ENCODE data around the gene PIK3C2G.
A peak's percentile ranks its signal among the peaks of the same experiment; 100 is the strongest.

PIK3C2G gene

GRCh38 chr12:18415227-18415626, 153.9 kb downstream of the PIK3C2G start:
- Histone ChIP-seq H2BK15ac (replicated peaks; ENCODE audit: low read depth) (no peak overlapping the region), H3K9ac (ENCODE audit: low read length) (no peak overlapping the region), H3K4me3 (ENCODE audit: low read length) (no peak overlapping the region), H3K4me1 (ENCODE audit: control insufficient read depth, low read depth, low read length) (no peaks in the 10 kb centered on the region), H2BK120ac (ENCODE audit: low read depth, low read length) (no peak overlapping the region), H3K79me2 (ENCODE audit: control insufficient read depth, insufficient read depth, low read length) (no peaks in the 10 kb centered on the region), H3K79me1 (ENCODE audit: low read length) (no peaks in the 10 kb centered on the region), H4K8ac (ENCODE audit: low read depth, low read length) (no peak overlapping the region), H3K18ac (ENCODE audit: low read length) (no peak overlapping the region), H3K27me3 (ENCODE audit: insufficient read depth, low read length, poor library complexity) (no peaks in the 10 kb centered on the region), H3K4ac (ENCODE audit: low read depth, low read length) (no peak overlapping the region), H3K4me2 (ENCODE audit: low read length) (no peak overlapping the region), H3K23ac (ENCODE audit: low read length) (no peak overlapping the region), H2AK5ac (ENCODE audit: low read length) (no peak overlapping the region), H3K56ac (ENCODE audit: low read length) (no peak overlapping the region), H2BK5ac (ENCODE audit: low read length) (no peak overlapping the region), H3K27ac (ENCODE audit: low read depth, low read length) (no peak overlapping the region), H4K5ac (ENCODE audit: low read length) (no peak overlapping the region), H3K36me3 (ENCODE audit: control insufficient read depth, insufficient read depth, low read length) (no peaks in the 10 kb centered on the region)
- WGBS (ENCODE audit: extremely low coverage, insufficient coverage, low lambda C conversion rate): no CpG with 5 or more reads among the region's 4 CpGs
- peak; percentile 6 for DNase-seq

GRCh38 chr12:18416412-18416811, 155.1 kb downstream of the PIK3C2G start:
- no peak for DNase-seq
- no peak overlapping the region for H3K4me2 ChIP-seq (ENCODE audit: low read length)
- H3K4me3 ChIP-seq (ENCODE audit: low read length): no peak overlapping the region
- H2BK120ac ChIP-seq (ENCODE audit: low read depth, low read length): no peak overlapping the region
- no peak overlapping the region for H2BK15ac ChIP-seq (replicated peaks; ENCODE audit: low read depth)
- no peak overlapping the region for H3K9ac ChIP-seq (ENCODE audit: low read length)
- no peak overlapping the region for H2AK5ac ChIP-seq (ENCODE audit: low read length)
- H3K18ac ChIP-seq (ENCODE audit: low read length): no peak overlapping the region
- no peak overlapping the region for H3K4ac ChIP-seq (ENCODE audit: low read depth, low read length)
- H3K79me1 ChIP-seq (ENCODE audit: low read length): no peaks in the 10 kb centered on the region
- H3K36me3 ChIP-seq (ENCODE audit: control insufficient read depth, insufficient read depth, low read length): no peaks in the 10 kb centered on the region
- H3K23ac ChIP-seq (ENCODE audit: low read length): no peak overlapping the region
- no peak overlapping the region for H3K27ac ChIP-seq (ENCODE audit: low read depth, low read length)
- no peak overlapping the region for H3K56ac ChIP-seq (ENCODE audit: low read length)
- no peak overlapping the region for H4K8ac ChIP-seq (ENCODE audit: low read depth, low read length)
- H3K4me1 ChIP-seq (ENCODE audit: control insufficient read depth, low read depth, low read length): no peaks in the 10 kb centered on the region
- H3K27me3 ChIP-seq (ENCODE audit: insufficient read depth, low read length, poor library complexity): no peaks in the 10 kb centered on the region
- H4K5ac ChIP-seq (ENCODE audit: low read length): no peak overlapping the region
- H3K79me2 ChIP-seq (ENCODE audit: control insufficient read depth, insufficient read depth, low read length): no peaks in the 10 kb centered on the region
- WGBS (ENCODE audit: extremely low coverage, insufficient coverage, low lambda C conversion rate): no CpG with 5 or more reads among the region's 2 CpGs
- no peak overlapping the region for H2BK5ac ChIP-seq (ENCODE audit: low read length)

- H3K4ac ChIP-seq (ENCODE audit: low read depth, low read length): no peak overlapping the region
- H3K23ac ChIP-seq (ENCODE audit: low read length): no peak overlapping the region
- no peak overlapping the region for H3K4me2 ChIP-seq (ENCODE audit: low read length)
- H2BK5ac ChIP-seq (ENCODE audit: low read length): no peak overlapping the region
- no peak overlapping the region for H2BK15ac ChIP-seq (replicated peaks; ENCODE audit: low read depth)
- no peak overlapping the region for H3K27ac ChIP-seq (ENCODE audit: low read depth, low read length)
- no peak overlapping the region for H4K8ac ChIP-seq (ENCODE audit: low read depth, low read length)
- no peak overlapping the region for H3K9ac ChIP-seq (ENCODE audit: low read length)
- H3K56ac ChIP-seq (ENCODE audit: low read length): no peak overlapping the region
- no peaks in the 10 kb centered on the region for H3K36me3 ChIP-seq (ENCODE audit: control insufficient read depth, insufficient read depth, low read length)
- no peaks in the 10 kb centered on the region for H3K4me1 ChIP-seq (ENCODE audit: control insufficient read depth, low read depth, low read length)
- no peaks in the 10 kb centered on the region for H3K27me3 ChIP-seq (ENCODE audit: insufficient read depth, low read length, poor library complexity)
- no peaks in the 10 kb centered on the region for H3K79me2 ChIP-seq (ENCODE audit: control insufficient read depth, insufficient read depth, low read length)
- no peak overlapping the region for H2BK120ac ChIP-seq (ENCODE audit: low read depth, low read length)
- no peak overlapping the region for H2AK5ac ChIP-seq (ENCODE audit: low read length)
- no peak overlapping the region for H3K18ac ChIP-seq (ENCODE audit: low read length)
- H3K79me1 ChIP-seq (ENCODE audit: low read length): no peaks in the 10 kb centered on the region
- WGBS (ENCODE audit: extremely low coverage, insufficient coverage, low lambda C conversion rate): no CpG with 5 or more reads among the region's 4 CpGs
- no peak for DNase-seq
- no peak overlapping the region for H4K5ac ChIP-seq (ENCODE audit: low read length)
- no peak overlapping the region for H3K4me3 ChIP-seq (ENCODE audit: low read length)
Observed at GRCh38 chr12:18419311-18419710, 158.0 kb downstream of the PIK3C2G start.

- Histone ChIP-seq H2AK5ac (ENCODE audit: low read length) (no peak overlapping the region), H2BK120ac (ENCODE audit: low read depth, low read length) (no peak overlapping the region), H3K79me1 (ENCODE audit: low read length) (no peaks in the 10 kb centered on the region), H4K8ac (ENCODE audit: low read depth, low read length) (no peak overlapping the region), H3K36me3 (ENCODE audit: control insufficient read depth, insufficient read depth, low read length) (no peaks in the 10 kb centered on the region), H3K4me3 (ENCODE audit: low read length) (no peak overlapping the region), H3K27me3 (ENCODE audit: insufficient read depth, low read length, poor library complexity) (no peaks in the 10 kb centered on the region), H3K56ac (ENCODE audit: low read length) (no peak overlapping the region), H3K18ac (ENCODE audit: low read length) (no peak overlapping the region), H3K4ac (ENCODE audit: low read depth, low read length) (no peak overlapping the region), H3K23ac (ENCODE audit: low read length) (no peak overlapping the region), H3K4me2 (ENCODE audit: low read length) (no peak overlapping the region), H3K27ac (ENCODE audit: low read depth, low read length) (no peak overlapping the region), H4K5ac (ENCODE audit: low read length) (no peak overlapping the region), H2BK5ac (ENCODE audit: low read length) (no peak overlapping the region), H3K79me2 (ENCODE audit: control insufficient read depth, insufficient read depth, low read length) (no peaks in the 10 kb centered on the region), H3K9ac (ENCODE audit: low read length) (no peak overlapping the region), H2BK15ac (replicated peaks; ENCODE audit: low read depth) (no peak overlapping the region), H3K4me1 (ENCODE audit: control insufficient read depth, low read depth, low read length) (no peaks in the 10 kb centered on the region)
- no peak for DNase-seq
- whole genome bisulfite sequencing (ENCODE audit: extremely low coverage, insufficient coverage, low lambda C conversion rate): no CpG with 5 or more reads among the region's 3 CpGs
Observed at GRCh38 chr12:18421867-18422266, 160.5 kb downstream of the PIK3C2G start.

DNA sequence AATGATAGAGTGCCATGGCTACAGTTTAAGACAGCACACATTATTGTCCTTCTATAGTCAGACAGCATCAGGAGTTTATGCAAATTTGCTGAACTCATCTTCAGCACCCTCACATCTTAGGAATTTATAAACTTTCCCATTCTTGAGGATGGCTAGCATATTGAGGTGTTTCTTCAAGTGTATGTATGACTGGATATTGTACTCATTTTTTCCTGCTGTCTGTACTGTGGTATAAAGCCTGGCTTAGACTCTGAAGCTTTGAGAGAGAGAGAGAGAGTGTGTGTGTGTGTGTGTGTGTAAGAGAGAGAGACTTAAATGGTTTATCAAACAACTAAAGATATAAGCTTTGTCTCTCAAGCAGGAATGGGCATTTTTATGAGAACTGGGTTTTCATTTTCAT, 161.6 kb downstream of the PIK3C2G start:
- Histone ChIP-seq H4K5ac (ENCODE audit: low read length) (no peak overlapping the region), H4K8ac (ENCODE audit: low read depth, low read length) (no peak overlapping the region), H3K56ac (ENCODE audit: low read length) (no peak overlapping the region), H2BK15ac (replicated peaks; ENCODE audit: low read depth) (no peak overlapping the region), H2BK120ac (ENCODE audit: low read depth, low read length) (no peak overlapping the region), H3K23ac (ENCODE audit: low read length) (no peak overlapping the region), H3K27ac (ENCODE audit: low read depth, low read length) (no peak overlapping the region), H3K27me3 (ENCODE audit: insufficient read depth, low read length, poor library complexity) (no peaks in the 10 kb centered on the region), H3K18ac (ENCODE audit: low read length) (no peak overlapping the region), H3K36me3 (ENCODE audit: control insufficient read depth, insufficient read depth, low read length) (no peaks in the 10 kb centered on the region), H3K4ac (ENCODE audit: low read depth, low read length) (no peak overlapping the region), H2AK5ac (ENCODE audit: low read length) (no peak overlapping the region), H3K79me1 (ENCODE audit: low read length) (no peaks in the 10 kb centered on the region), H3K9ac (ENCODE audit: low read length) (no peak overlapping the region), H2BK5ac (ENCODE audit: low read length) (no peak overlapping the region), H3K79me2 (ENCODE audit: control insufficient read depth, insufficient read depth, low read length) (no peaks in the 10 kb centered on the region), H3K4me2 (ENCODE audit: low read length) (no peak overlapping the region), H3K4me1 (ENCODE audit: control insufficient read depth, low read depth, low read length) (no peaks in the 10 kb centered on the region), H3K4me3 (ENCODE audit: low read length) (no peak overlapping the region)
- DNase-seq: no peak

- no peaks in the 10 kb centered on the region for H3K27me3 ChIP-seq (ENCODE audit: insufficient read depth, low read length, poor library complexity)
- no peak overlapping the region for H3K23ac ChIP-seq (ENCODE audit: low read length)
- H4K5ac ChIP-seq (ENCODE audit: low read length): no peak overlapping the region
- no CpG with 5 or more reads among the region's 2 CpGs for WGBS (ENCODE audit: extremely low coverage, insufficient coverage, low lambda C conversion rate)
- no peak for DNase-seq
- H3K9ac ChIP-seq (ENCODE audit: low read length): no peak overlapping the region
- H3K27ac ChIP-seq (ENCODE audit: low read depth, low read length): no peak overlapping the region
- no peak overlapping the region for H3K4me3 ChIP-seq (ENCODE audit: low read length)
- no peaks in the 10 kb centered on the region for H3K36me3 ChIP-seq (ENCODE audit: control insufficient read depth, insufficient read depth, low read length)
- H3K79me1 ChIP-seq (ENCODE audit: low read length): no peaks in the 10 kb centered on the region
- H2AK5ac ChIP-seq (ENCODE audit: low read length): no peak overlapping the region
- no peak overlapping the region for H4K8ac ChIP-seq (ENCODE audit: low read depth, low read length)
- no peak overlapping the region for H3K4ac ChIP-seq (ENCODE audit: low read depth, low read length)
- no peak overlapping the region for H2BK5ac ChIP-seq (ENCODE audit: low read length)
- no peaks in the 10 kb centered on the region for H3K4me1 ChIP-seq (ENCODE audit: control insufficient read depth, low read depth, low read length)
- H3K56ac ChIP-seq (ENCODE audit: low read length): no peak overlapping the region
- no peak overlapping the region for H3K4me2 ChIP-seq (ENCODE audit: low read length)
- no peak overlapping the region for H3K18ac ChIP-seq (ENCODE audit: low read length)
- no peak overlapping the region for H2BK120ac ChIP-seq (ENCODE audit: low read depth, low read length)
- H3K79me2 ChIP-seq (ENCODE audit: control insufficient read depth, insufficient read depth, low read length): no peaks in the 10 kb centered on the region
- no peak overlapping the region for H2BK15ac ChIP-seq (replicated peaks; ENCODE audit: low read depth)
Observed at GRCh38 chr12:18424857-18425256, 163.5 kb downstream of the PIK3C2G start.
